ENCODE measurements around the gene MIPOL1.

- TF ChIP-seq, protein P1, sequence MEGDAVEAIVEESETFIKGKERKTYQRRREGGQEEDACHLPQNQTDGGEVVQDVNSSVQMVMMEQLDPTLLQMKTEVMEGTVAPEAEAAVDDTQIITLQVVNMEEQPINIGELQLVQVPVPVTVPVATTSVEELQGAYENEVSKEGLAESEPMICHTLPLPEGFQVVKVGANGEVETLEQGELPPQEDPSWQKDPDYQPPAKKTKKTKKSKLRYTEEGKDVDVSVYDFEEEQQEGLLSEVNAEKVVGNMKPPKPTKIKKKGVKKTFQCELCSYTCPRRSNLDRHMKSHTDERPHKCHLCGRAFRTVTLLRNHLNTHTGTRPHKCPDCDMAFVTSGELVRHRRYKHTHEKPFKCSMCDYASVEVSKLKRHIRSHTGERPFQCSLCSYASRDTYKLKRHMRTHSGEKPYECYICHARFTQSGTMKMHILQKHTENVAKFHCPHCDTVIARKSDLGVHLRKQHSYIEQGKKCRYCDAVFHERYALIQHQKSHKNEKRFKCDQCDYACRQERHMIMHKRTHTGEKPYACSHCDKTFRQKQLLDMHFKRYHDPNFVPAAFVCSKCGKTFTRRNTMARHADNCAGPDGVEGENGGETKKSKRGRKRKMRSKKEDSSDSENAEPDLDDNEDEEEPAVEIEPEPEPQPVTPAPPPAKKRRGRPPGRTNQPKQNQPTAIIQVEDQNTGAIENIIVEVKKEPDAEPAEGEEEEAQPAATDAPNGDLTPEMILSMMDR (IDR thresholded peaks at IDR 0.05; ENCODE audit: insufficient read depth, low read length, poor library complexity, severe bottlenecking), result no peak
- TF ChIP-seq EZH2phosphoT487 (conservative IDR thresholded peaks at IDR 0.05; ENCODE audit: low read length), result no peak
Observed at GRCh38 chr14:37490607-37491006, 292.9 kb downstream of the MIPOL1 start.

All from SU-DHL-6 (cell line).